HG03558 (cell line): ENCODE results near the gene VASH2.
"Not testable (repeated sequence)": the region's sequence is repeated elsewhere in the genome, so short reads cannot be mapped to it uniquely, and the experiment has no call there.

Experiments used
- ATAC-seq: cut with Tn5 transposase; IDR thresholded peaks from one replicate; pipeline ENCODE4 v1.9.1; 2021; ENCODE audit warnings: moderate number of reproducible peaks; ENCODE audit not compliant: unreplicated experiment; ENCODE audit errors: extremely low read depth

VASH2 gene

GRCh38 chr1:213017447-213018273 lies 67.3 kb downstream of the VASH2 start:
- no peak for ATAC-seq

- no peak for ATAC-seq
Measured at GRCh38 chr1:213019450-213019849, 69.1 kb downstream of the VASH2 start.

- no peak for ATAC-seq
Measured at GRCh38 chr1:213020016-213020415, 69.7 kb downstream of the VASH2 start.

- ATAC-seq = not testable (repeated sequence)
Measured at GRCh38 chr1:213027024-213027423, 76.7 kb downstream of the VASH2 start.

- ATAC-seq = no peak
Measured at GRCh38 chr1:213032651-213033050, 82.3 kb downstream of the VASH2 start.

GRCh38 chr1:213034713-213035112 lies 84.4 kb downstream of the VASH2 start:
- no peak for ATAC-seq

- ATAC-seq = no peak
Measured at GRCh38 chr1:213035573-213035972, 85.2 kb downstream of the VASH2 start.
